Heart right ventricle (tissue), 12 donors: Measurements from ENCODE around the gene CYP2W1. TPM values are rescaled to one million over a fixed set of nuclear protein-coding genes. Genes with fewer than 3 reads are reported as not detected.

Experiments
- microRNA-seq, 2 donors: library from miRNA; unstranded; fragments of <30 nt; microRNA quantifications; one replicate each; pipeline ENCODE4 v1.2.0, GENCODE V29; 2021
- polyA plus RNA-seq, 2 donors: library from polyadenylated mRNA; stranded (reverse); fragments of 200-250 nt; gene quantifications; one replicate each; pipeline ENCODE4 v1.2.3, GENCODE V29; 2013
- total RNA-seq, 10 donors: library from RNA; stranded (reverse); fragmentation: NEBNext Ultra II Directional in 3 of 10; extraction: Animal tissue kit (Norgen Biotek cat#: 25700) in 3 of 10; gene quantifications; one replicate each; pipeline versions ENCODE4 v1.2.1 to v1.2.4, GENCODE V29; 2021 to 2023
- donor health status: ischemic (EF 13 %, LVEDD 7.1; RV severe dilation, severe dysfunction).
- donor health status: healthy with polysubstance abuse.
- donor health status: DM: no; HTN: yes; CAD: no.
- donor health status: DM: no; HTN: no; CAD: no.
- donor health status: ischemic (EF 25% LVEDD 6.9; RV normal size, moderate dysfunction).
- donor health status: ischemic (EF 25% LVEDD 5.7; RV mildly dilated, moderate dysfunction).
- donor health status: healthy.
- donor health status: nonischemic (EF 11% LVEDD 7.7; RV severe dilation, severe dysfunction).
- donor health status: DM: yes; HTN: yes; CAD: no.
- donor health status: PGD.
- donor health status: ischemic (EF 29% LVEDD 5.4; RV normal size, mild dysfunction).
- donor health status: nonischemic (EF 23%, LVEDD 6.1; RV moderate dilation, normal function).

The CYP2W1 gene
- total and polyA plus RNA-seq, 12 donors = not detected

Small RNA genes within 50 kb of the gene (microRNA-seq; reads per million reads assigned to microRNA genes)
- gene MIR339 = 521 to 568 reads per million in 2 donors

Other genes with a start within 250 kb of the CYP2W1 start
- gene SUN1, start 150.7 kb upstream of the CYP2W1 start, total RNA-seq = 100 to 1,000 TPM; 129 to 211 (median 183) TPM
- 100 to 1,000 TPM in 1 of 2 donors, 10 to 100 TPM in 1; 69.2 to 203 TPM for gene SUN1, start 150.7 kb upstream of the CYP2W1 start, polyA plus RNA-seq
- gene GET4, start 106.6 kb upstream of the CYP2W1 start, total RNA-seq = 10 to 100 TPM; 14.7 to 25.0 (median 20.4) TPM
- gene GET4, start 106.6 kb upstream of the CYP2W1 start, polyA plus RNA-seq = 10 to 100 TPM; 32.8 to 38.6 TPM
- 10 to 100 TPM in 5 of 10 donors, 1 to 10 TPM in 5; 5.2 to 14.9 (median 9.7) TPM for gene ADAP1, start 28.5 kb upstream of the CYP2W1 start, total RNA-seq
- 10 to 100 TPM in 1 of 2 donors, 1 to 10 TPM in 1; 2.3 to 13.5 TPM for gene ADAP1, start 28.5 kb upstream of the CYP2W1 start, polyA plus RNA-seq
- 1 to 10 TPM; 3.7 to 9.1 (median 6.1) TPM for gene COX19, start 7.6 kb upstream of the CYP2W1 start, total RNA-seq
- gene COX19, start 7.6 kb upstream of the CYP2W1 start, polyA plus RNA-seq = 1 to 10 TPM; 4.7 to 6.9 TPM
- gene GPR146, start 61.4 kb downstream of the CYP2W1 start, total RNA-seq = 10 to 100 TPM; 15.1 to 34.5 (median 22.7) TPM
- gene GPR146, start 61.4 kb downstream of the CYP2W1 start, polyA plus RNA-seq = 10 to 100 TPM; 13.3 to 28.7 TPM
- 1 to 10 TPM; 1.1 to 4.7 (median 1.7) TPM for gene GPER1, start 104.9 kb downstream of the CYP2W1 start, total RNA-seq
- 1 to 10 TPM; 3.0 to 4.5 TPM for gene GPER1, start 104.9 kb downstream of the CYP2W1 start, polyA plus RNA-seq
- gene ZFAND2A, start 177.0 kb downstream of the CYP2W1 start, total RNA-seq = 10 to 100 TPM in 4 of 10 donors, 1 to 10 TPM in 6; 4.4 to 11.2 (median 7.7) TPM
- gene ZFAND2A, start 177.0 kb downstream of the CYP2W1 start, polyA plus RNA-seq = 10 to 100 TPM; 26.9 to 32.6 TPM
- not detected for gene UNCX, start 249.7 kb downstream of the CYP2W1 start, total RNA-seq
- not detected for gene UNCX, start 249.7 kb downstream of the CYP2W1 start, polyA plus RNA-seq